Renal pelvis (tissue), 4 donors: ENCODE results near the gene THOP1. TPM values are rescaled to one million over a fixed set of nuclear protein-coding genes. Genes with fewer than 3 reads are reported as not detected.

Source experiments
- DNase-seq: peaks from one replicate; pipeline ENCODE4 v3.0.0-alpha.2; 2013
- polyA plus RNA-seq, 3 donors: library from polyadenylated mRNA; unstranded; fragments of 120-200 nt; gene quantifications; one replicate each; pipeline ENCODE4 v1.2.1, GENCODE V29; 2013; ENCODE audit not compliant: insufficient read length in 3 of 3

The THOP1 gene
- polyA plus RNA-seq, 3 donors = 58.7 to 64.8 (median 58.7) TPM

DNA sequence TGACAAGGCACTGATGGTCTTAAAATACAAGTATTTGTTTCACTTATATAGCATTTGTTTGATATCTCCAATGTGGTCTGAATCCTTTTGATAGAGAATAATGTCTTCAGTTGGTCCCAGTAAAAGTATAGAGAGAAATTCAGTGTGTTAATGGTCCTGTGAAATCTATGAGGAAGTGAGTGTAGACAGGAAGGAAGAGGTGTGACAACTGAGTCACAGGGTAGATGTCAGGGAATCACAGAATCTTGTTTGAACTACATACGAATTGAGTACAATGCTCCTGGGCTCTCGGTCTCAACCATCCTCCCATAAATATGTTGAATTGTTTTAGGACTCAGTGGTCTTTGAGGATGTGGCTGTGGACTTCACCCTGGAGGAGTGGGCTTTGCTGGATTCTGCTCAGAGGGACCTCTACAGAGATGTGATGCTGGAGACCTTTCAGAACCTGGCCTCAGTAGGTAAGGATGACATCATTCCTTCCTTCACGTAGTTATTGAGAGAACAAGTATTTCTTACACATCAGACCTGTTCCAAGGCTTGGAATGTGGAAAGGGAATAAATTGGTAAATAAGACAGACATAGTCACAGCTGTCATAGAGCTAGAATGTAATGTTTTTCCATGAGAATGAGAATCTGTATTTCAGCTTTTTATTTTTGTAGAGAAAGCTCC is 65.1 kb downstream of the THOP1 start:
- no peak for DNase-seq

DNA sequence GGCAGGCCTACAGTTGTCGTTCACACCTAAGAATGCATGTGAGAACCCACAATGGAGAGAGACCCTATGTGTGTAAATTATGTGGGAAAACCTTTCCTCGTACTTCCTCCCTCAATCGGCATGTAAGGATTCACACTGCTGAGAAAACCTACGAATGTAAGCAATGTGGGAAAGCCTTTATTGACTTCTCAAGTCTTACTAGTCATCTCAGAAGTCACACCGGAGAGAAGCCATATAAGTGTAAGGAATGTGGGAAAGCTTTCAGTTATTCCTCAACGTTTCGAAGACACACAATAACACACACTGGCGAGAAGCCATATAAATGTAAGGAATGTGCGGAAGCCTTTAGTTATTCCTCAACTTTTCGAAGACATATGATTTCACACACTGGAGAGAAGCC is 67.3 kb downstream of the THOP1 start:
- DNase-seq = no peak

DNA sequence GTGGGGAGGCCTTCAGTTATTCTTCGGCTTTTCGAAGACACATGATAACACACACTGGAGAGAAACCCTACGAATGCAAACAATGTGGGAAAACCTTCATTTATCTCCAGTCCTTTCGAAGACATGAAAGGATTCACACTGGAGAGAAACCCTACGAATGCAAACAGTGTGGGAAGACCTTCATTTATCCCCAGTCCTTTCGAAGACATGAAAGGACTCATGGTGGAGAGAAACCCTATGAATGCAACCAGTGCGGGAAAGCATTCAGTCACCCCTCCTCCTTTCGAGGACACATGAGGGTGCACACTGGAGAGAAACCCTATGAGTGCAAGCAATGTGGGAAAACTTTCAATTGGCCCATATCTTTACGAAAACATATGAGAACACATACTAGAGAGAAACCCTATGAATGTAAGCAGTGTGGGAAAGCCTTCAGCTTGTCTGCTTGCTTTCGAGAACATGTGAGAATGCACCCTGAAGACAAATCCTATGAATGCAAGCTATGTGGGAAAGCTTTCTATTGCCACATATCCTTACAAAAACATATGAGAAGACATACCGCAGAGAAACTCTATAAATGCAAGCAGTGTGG is 67.8 kb downstream of the THOP1 start:
- DNase-seq = no peak

DNA sequence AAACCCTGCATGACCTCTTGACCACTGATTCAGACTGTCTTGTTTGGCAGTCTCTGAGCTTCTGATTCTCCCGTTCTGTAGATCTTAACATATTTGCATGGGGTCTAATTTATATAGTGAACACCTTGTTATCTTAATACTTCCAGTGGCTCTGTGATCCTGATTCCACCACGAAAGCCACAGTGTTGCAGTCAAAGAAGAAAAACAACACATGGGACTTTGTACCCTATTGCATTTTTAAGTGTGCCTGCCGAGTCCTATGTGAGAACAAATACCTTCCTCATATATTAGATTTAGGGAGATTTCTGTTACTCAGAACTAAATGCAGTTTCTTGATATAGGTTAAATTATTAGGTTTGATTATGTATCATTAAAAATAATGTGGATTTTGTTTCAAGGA is 69.5 kb downstream of the THOP1 start:
- DNase-seq = no peak

DNA sequence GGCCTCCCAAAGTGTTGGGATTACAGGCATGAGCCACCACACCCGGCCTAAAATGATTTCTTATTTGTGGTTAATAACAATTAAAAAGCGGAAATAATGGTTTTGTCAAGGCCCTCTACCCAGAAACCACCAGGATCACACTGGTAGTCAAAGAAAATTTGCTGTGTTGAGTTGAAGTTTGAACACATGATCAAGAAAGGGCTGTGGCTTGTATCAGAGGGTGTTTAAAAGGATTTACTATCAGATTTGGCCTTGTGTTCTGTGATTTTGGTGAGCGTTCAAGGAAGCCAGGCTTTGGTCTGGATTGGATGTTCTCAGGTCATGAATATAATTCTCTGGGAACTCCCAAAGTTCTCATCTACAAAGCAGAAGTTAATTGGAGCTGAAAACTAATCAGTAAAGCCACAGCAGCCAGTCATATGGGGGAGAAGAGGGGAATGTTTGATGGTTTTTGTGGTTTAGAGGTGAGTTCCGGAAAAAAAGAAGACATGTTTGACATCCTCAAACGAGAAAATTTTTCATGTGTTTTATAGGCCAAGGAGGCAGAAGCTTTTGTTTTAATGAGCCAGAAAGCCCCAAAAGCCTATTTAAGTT is 71.3 kb downstream of the THOP1 start:
- no peak for DNase-seq

DNA sequence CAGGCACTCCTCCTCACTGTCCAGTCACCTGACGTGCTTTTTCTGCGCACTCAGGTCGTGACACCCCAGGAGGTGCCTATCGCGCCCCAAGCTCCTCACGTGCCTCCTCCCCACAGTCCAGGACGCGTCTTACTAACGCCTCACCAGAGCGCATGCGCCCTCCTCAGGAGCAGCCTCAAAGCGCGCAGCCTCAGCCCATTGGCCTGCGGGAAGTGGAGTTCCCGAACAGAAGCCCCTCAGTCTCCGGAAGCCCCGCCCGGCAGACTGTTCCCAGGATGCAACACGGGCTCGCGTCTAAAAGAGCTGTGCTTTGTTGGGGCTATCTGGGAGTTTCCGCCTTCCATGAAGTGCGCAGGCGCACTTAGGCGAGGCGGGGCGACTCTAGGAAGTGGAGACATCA is 73.6 kb downstream of the THOP1 start:
- no peak for DNase-seq

DNA sequence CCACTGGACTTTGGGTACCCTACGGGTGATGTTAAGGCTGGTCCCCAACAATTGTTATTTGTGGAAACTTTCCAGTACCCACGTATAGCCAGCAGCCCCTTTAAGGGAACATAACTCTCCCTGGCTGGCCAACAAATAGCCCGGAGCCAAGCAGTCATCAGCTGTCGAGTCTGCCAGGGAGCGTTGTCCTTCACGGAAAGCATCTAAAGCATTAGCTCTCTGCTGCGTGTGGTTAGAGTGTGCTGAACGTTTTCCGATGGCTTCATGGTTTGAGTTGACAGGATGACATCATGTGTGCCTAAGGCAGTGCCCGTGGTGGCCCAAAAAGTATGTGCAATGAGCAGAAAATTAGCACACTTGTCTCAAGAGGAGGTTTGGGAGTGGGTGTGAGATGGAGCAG is 78.5 kb downstream of the THOP1 start:
- DNase-seq = no peak

Other genes starting within 250 kb of the THOP1 start
- gene GNG7, start 82.8 kb upstream of the THOP1 start, polyA plus RNA-seq = 1 to 10 TPM; 6.5 to 7.3 (median 6.8) TPM
- 1 to 10 TPM; 3.5 to 3.7 (median 3.5) TPM for gene DIRAS1, start 64.1 kb upstream of the THOP1 start, polyA plus RNA-seq
- 10 to 100 TPM; 28.4 to 36.9 (median 29.5) TPM for gene SLC39A3, start 45.5 kb upstream of the THOP1 start, polyA plus RNA-seq
- gene SGTA, start 2.2 kb upstream of the THOP1 start, polyA plus RNA-seq = 10 to 100 TPM; 61.2 to 72.9 (median 67.5) TPM
- 10 to 100 TPM in 2 of 3 donors, 1 to 10 TPM in 1; 8.1 to 11.3 (median 10.5) TPM for gene ZNF554, start 34.4 kb downstream of the THOP1 start, polyA plus RNA-seq
- 10 to 100 TPM; 11.0 to 15.1 (median 11.3) TPM for gene ZNF555, start 56.0 kb downstream of the THOP1 start, polyA plus RNA-seq
- gene ZNF556, start 81.8 kb downstream of the THOP1 start, polyA plus RNA-seq = 1 to 10 TPM in 1 of 3 donors, under 1 TPM in 2; 0.64 to 2.1 (median 0.74) TPM
- 1 to 10 TPM; 5.7 to 8.1 (median 6.7) TPM for gene ZNF57, start 115.4 kb downstream of the THOP1 start, polyA plus RNA-seq
- 1 to 10 TPM; 7.5 to 9.1 (median 7.6) TPM for gene ZNF77, start 159.5 kb downstream of the THOP1 start, polyA plus RNA-seq
- 10 to 100 TPM in 1 of 3 donors, 1 to 10 TPM in 2; 8.0 to 13.7 (median 8.4) TPM for gene TLE6, start 192.1 kb downstream of the THOP1 start, polyA plus RNA-seq
- gene TLE2, start 243.8 kb downstream of the THOP1 start, polyA plus RNA-seq = 10 to 100 TPM; 42.6 to 48.7 (median 43.2) TPM